GM19328 (cell line): Measurements from ENCODE around the gene CDC37L1.
"Not testable (repeated sequence)": the region's sequence is repeated elsewhere in the genome, so short reads cannot be mapped to it uniquely, and the experiment has no call there.

Experiments used
- ATAC-seq: cut with Tn5 transposase; IDR thresholded peaks from one replicate; pipeline ENCODE4 v1.9.1; 2021; ENCODE audit warnings: mild to moderate bottlenecking, moderate library complexity; ENCODE audit not compliant: unreplicated experiment

Gene CDC37L1

DNA sequence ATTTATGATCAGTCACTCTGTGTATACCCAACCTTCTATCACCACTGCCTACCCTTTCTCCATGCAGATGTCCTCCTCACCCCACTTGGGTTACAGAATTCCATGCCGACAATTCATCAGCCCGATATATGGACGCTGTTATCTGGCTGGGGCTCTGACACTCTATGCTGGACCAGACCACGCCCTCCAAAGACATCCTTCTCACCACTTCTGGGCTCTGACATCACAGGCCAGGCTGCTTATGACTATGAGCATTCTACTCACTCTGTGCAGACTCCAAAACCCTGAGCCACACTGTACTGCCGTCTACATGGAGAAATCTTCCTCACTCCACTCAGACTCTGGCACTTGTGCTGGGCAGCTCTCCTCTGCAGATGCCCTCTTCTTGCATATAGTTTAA lies 69.2 kb downstream of the CDC37L1 start:
- ATAC-seq = no peak

DNA sequence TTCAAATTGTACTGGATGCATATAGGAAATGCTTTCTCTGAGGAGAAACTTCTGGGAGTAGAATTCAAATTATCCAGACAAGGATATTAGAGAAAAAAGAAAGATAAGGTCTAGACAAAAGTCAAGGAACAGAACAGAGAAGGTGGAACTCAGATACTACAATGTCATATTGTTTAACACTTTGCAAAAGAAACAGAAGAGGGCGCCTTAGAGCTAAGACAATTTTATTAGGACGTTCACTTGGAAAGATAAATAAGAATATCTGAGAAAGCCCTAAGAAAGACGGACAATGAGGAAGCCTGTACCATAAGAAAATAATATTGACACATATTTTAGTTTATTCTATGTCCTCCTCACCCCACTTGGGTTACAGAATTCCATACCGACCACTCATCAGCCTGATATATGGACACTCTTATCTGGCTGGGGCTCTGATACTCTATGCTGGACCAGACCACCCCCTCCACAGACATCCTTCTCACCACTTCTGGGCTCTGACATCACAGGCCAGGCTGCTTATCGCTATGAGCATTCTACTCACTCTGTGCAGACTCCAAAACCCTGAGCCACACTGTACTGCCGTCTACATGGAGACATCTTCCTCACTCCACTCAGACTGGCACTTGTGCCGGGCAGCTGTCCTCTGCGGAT lies 70.8 kb downstream of the CDC37L1 start:
- ATAC-seq = no peak

DNA sequence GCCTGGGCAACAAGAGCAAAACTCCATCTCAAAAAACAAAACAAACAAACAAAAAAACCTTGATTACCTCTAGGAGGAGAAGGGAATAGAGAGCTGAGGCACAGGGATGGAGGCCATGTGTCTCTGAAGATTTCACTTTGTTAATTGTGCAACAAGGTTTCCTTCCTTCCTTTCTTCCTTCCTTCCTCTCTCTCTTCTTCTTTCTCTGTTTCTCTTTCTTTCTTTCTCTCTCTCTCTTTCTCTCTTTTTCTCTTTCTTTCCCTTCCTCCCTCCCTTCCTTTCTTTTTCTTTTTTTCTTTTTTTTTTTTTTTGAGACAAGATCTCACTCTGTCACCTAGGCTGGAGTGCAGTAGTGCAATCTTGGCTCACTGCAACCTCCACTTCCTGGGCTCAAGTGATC lies 75.2 kb downstream of the CDC37L1 start:
- ATAC-seq = not testable (repeated sequence)

DNA sequence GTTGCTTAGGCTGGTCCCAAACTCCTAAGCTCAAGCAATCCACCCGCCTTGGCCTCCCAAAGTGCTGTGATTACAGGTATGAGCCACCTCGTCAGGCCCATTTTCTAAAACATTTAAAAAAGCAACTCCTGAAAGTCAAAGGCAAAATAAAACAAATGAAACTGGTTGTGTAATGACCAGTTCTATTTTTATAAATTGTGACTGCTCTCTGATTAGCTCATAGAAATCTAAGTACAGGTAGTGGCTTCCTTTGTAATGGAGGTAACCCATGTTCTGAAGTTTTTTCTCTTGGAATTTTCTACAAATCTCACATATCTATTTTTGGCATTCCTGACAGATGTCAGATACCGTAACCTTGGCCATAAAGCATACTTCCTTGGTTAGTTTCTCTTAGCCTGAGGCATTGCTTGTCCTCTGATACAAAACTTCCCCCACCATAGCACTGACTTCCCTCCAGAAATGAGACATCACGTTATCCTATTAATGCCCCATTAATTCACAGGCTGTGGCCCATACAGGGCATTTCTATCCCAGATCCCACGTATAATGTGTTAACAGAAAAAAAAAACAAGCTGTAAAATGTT lies 75.7 kb downstream of the CDC37L1 start:
- ATAC-seq = no peak

DNA sequence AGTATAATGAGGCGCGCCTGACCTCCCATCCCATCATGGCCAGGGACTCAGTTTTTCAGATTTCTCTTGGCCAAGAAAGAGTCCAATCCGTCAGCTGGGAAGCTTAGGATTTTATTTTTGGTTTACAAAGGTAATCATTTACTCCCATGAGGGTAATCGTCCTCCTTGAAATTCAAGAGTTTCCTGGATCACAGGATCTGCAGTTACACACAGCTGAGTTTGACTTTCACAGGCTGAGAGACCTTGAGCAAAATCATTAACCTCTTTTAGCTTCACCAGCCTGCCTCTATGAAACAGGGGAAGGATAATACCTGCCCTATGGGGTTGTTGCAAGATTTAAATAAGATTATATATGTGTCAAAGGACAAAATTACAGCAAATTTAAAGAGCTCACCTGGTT lies 77.1 kb downstream of the CDC37L1 start:
- ATAC-seq = no peak
